Fibroblast of skin of right quadriceps (primary cell): ENCODE data around the gene NES.

Experiments used
- DNase-seq: peaks from one replicate; pipeline ENCODE4 v3.0.0-alpha.2; 2013

NES gene

DNA sequence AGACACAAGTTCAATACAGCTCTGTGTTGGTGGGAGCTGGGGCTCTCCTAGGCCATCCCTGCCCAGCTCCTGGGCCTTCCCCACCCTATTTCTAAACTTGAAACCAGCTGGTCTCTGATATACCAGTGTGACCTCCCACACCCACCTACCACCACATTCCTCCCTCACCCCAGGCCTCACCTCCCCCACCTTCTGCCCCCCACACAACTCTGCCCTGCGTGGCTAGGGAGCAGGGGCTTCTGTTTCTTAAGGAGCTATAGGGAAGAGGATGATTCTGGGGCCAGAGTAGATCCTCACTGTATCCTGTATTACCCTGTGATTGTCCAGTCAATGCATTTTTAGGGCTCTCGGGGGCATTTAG is 16.5 kb downstream of the NES start:
- no peak for DNase-seq

DNA sequence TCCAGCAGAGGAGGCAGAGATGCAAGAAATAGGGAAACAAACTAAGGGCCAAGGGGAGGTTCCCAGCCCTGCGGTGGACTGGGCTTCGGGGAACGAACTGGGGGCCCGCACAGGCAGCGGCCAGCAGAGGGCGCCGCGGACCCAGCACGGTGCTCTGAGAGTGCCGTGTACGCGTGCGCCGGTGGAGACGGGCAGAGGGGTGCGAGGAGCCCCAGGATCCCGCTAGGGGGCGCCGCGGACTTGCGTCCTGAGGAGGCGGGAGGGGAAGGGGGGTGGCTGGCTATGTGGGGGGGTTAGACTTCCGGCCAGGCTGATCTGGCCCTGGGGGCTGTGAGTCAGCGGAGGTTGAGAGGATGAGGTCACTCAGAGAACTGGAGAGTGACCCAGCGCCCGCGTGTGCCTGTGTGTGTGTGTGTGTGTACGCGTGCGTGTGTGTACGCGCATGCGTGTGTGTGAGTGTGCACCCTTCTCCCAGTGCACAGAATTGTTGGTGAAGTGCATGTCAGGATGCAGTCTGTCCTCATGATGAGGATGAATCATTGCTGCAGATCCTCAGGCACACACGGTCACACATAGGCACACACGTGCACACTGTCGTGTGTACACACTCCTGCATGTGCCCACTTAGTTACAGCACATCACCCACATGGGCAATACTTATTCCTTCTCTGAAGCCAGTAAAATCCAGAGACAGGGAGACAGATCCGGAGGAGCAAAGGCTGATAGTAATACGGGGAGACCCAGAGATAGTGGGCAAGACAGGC is 17.0 kb downstream of the NES start:
- DNase-seq: peak; percentile 94

DNA sequence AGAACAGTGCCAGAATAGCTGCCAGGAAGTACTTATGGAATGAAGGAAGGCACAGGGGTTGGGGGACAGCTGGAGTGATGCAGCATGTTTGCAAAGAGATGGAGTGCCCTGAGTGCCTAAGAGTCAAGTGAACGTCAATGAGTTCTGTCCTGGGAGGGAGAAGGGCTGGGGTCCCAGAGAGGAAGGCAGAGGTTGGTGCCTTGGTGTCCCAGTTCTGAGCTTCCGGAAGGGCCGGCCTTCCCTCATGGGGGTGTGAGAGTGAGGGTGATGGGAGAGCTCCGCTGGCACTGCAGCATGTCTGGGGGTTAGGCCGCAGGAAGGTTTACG is 17.6 kb downstream of the NES start:
- no peak for DNase-seq

DNA sequence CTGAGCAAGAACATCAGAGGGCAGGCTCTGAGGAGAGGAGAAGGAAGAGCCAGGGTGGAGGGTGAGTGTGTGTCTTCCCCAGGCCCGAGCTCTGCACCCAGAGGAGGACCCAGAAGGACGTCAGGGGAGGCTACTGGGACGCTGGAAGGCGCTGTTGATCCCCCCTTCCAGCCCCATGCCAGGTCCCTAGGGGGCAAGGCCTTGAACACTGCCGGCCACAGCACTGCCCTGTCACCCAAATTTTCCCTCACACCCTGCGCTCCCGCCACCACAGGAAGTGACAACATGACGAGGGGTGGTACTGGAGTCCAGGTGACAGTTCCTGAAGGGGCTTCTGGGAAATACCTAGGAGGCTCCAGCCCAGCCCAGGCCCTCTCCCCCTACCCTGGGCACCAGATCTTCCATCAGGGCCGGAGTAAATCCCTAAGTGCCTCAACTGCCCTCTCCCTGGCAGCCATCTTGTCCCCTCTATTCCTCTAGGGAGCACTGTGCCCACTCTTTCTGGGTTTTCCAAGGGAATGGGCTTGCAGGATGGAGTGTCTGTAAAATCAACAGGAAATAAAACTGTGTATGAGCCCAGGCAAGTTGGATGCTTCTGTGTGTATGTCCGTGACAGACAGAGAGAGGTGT is 18.1 kb downstream of the NES start:
- no peak for DNase-seq

DNA sequence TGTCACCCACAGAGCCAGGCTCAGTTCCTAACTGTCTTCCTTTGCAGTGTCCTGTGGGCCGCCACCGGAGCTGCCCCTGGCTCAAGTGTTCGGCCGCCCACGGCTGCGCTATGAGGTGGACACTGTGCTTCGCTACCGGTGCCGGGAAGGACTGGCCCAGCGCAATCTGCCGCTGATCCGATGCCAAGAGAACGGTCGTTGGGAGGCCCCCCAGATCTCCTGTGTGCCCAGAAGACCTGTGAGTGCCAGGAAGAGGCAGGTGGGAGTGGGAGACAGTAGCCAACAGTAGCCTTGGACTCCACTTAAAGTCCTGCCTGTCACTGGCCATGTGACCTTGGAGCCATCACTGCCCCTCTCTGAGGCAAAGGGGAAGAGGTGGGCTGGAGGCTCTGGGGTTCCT is 18.7 kb downstream of the NES start:
- DNase-seq: no peak

DNA sequence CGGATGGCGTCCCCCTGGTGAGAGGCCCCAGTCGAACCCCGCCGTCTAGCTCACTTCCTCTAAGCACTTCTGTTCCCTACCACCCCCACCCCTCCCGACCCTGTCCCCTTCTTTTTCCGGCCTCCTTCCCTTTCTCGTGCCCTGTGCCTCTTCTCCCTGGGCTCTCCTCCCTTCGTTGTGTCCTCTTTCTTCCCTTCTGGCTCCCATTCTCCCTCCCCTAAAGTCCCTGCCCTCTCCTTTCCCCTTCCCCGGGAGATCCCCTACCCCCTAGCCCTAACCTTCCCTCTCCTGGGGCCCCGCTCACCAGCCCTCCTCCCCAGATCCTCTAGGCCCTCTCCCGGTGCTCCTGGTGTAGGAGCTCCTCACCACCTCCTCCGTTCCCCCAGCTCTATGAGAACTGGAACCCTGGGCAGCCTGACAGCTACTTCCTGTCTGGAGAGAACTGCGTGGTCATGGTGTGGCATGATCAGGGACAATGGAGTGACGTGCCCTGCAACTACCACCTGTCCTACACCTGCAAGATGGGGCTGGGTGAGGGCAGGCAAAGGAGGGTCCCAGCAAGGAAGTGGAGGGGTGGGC is 19.4 kb downstream of the NES start:
- no peak for DNase-seq

DNA sequence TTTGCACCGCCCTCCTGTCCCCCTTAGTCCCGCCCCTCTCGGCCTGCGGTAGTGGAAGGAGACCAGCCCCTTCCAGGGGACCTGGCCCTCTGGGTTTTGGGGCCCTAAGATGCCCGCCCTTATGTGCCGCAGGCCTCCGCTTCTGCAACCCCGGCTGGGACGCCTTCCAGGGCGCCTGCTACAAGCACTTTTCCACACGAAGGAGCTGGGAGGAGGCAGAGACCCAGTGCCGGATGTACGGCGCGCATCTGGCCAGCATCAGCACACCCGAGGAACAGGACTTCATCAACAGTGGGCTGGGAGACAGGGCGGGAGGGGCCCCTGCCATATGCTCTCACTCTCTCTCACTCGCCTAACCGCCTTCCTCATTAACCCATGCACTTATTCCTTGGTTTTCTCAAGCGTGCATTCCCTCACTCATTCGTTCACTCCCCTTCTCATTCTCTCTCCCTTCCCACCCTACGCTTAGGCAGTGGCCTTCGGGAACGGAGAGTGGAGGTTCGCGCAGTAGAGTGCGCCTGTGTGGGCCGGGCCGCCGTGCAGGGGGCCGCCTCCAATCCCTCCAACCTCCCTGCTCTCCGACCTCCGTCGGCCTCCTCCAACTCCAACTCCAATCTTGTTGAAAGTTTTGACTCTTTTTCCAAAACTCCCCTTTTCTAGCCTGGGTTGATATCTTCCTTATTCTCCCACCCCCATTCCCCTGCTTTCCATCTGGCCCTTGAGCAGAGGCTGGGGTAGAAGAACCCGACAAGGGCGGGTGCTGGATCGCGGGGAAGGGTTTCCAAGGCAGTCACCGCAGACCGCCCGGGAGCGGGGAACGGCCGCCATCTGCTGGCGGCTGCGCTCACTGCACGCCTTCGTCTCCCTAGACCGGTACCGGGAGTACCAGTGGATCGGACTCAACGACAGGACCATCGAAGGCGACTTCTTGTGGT is 20.1 kb downstream of the NES start:
- DNase-seq: peak; percentile 40

DNA sequence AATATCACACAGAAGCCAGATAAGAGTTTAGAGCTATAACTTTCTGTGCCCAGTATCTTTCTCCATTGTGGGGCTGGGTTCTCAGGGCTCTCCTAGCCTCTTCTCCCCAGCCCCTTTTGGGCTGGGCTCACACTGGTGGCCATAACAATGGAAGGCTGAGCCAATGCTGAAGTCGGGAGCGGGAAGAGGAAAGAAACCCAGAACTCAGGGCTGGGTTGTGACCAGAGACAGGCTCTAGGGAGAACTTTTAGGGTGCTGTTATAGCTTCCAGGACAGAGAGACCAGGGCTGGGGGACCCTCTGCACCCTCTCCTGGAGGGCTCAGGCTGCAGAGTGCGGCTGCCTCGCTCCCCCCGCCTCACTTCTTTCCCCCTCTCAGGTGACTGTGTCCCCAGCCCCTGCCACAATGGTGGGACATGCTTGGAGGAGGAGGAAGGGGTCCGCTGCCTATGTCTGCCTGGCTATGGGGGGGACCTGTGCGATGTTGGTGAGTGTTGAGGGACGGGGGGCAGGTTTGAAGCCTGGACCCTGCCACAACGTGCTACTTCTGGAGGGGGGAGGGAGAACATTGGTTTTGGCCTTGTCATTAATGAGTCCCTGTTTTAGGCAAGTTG is 21.2 kb downstream of the NES start:
- DNase-seq: no peak

DNA sequence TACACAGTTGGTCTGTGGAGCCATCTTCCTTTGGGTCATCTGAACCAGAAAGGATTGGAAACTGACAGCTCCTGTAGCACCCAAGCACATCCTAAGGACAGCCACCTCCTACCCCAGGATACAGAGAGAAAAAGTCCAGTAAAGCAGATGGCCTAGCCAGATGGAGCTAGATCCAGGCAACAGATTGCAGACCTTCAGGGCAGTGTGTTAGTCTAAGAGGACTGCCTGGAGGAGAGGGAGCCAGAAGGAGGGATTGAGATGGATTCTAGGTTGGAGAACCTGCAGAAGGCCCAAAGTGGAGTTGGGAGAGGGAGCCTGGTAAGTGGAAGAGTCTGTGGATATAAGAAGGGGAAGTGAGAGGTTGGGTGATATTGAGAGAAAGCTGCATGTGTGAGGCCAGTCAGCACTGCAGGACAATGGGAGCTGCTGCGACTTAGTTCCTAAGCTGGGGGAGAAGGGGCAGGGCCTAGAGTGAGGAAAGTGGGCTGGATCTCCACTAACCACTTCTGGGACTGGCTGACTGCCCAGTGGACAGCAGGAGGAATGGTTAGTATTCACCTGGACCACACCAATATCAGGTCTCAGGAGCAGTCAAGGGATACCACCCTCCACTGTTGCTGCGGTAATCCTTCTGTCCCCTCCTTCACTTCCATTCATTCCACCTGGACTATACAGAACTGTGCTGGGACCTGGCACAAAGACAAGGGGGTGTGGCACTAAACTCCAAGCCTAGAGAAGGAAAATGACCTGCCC is 21.9 kb downstream of the NES start:
- DNase-seq: no peak

DNA sequence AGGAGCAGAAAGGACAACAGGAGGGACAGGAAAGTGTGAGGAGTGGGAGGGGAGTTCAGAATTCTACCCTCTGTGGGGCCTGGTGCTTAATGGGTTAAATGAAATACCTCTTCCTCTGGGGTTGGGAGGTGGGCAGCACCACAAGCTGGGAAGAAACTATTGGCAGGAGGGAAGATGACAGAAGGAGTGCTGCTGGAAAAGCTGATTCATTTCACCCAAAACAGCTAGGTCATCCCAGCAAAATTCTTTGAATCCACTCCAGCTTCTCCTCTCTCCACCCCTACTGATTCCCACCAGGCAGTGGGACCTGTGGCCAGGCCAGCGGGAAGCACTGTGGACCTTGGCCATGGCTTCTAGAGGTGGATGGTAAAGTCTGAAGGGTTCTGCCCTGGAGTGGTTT is 22.5 kb downstream of the NES start:
- DNase-seq: no peak

DNA sequence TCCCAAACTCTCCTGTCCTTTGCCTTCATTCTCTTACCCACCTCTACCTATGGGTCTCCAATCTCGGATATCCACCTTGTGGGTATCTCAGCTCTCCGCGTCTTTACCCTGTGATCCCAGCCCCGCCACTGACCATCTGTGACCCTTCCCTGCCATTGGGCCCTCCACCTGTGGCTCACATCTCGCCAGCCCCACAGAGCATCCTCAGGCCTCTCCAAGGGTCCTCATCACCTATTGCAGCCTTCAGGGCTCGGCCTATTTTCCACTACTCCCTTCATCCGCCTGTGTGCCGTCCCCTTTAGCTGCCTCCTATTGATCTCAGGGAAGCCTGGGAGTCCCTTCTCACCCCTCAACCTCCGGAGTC is 24.2 kb downstream of the NES start:
- no peak for DNase-seq

DNA sequence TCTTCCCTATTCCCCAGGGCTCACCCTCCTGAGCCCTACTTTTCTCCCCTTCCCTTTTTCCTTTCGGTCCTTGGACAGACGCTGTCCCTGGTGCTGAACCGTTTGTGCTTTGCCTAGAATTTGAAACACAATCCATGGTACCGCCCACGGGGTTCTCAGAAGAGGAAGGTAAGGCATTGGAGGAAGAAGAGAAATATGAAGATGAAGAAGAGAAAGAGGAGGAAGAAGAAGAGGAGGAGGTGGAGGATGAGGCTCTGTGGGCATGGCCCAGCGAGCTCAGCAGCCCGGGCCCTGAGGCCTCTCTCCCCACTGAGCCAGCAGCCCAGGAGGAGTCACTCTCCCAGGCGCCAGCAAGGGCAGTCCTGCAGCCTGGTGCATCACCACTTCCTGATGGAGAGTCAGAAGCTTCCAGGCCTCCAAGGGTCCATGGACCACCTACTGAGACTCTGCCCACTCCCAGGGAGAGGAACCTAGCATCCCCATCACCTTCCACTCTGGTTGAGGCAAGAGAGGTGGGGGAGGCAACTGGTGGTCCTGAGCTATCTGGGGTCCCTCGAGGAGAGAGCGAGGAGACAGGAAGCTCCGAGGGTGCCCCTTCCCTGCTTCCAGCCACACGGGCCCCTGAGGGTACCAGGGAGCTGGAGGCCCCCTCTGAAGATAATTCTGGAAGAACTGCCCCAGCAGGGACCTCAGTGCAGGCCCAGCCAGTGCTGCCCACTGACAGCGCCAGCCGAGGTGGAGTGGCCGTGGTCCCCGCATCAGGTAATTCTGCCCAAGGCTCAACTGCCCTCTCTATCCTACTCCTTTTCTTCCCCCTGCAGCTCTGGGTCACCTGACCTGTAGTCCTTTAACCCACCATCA is 24.8 kb downstream of the NES start:
- DNase-seq: peak; percentile 46

DNA sequence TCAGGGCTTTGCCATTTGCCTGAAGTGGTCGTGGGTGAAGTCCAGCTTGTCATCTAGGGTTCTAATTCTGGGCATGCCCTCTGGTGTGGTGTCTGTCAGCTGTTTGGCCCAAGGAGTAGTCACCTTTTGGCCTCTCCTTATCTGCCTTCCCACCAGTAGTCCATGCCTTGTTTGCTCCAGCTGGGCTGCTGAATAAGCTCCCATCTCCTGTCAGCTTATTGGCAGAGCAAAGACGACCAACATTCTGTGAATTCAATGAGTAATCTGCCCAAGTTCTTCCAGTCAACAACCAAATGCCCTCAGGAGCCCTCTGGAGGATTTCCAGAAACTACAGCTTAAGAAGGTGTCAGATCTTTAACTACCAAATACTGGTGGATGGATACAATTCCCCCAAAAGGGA is 28.3 kb downstream of the NES start:
- no peak for DNase-seq

DNA sequence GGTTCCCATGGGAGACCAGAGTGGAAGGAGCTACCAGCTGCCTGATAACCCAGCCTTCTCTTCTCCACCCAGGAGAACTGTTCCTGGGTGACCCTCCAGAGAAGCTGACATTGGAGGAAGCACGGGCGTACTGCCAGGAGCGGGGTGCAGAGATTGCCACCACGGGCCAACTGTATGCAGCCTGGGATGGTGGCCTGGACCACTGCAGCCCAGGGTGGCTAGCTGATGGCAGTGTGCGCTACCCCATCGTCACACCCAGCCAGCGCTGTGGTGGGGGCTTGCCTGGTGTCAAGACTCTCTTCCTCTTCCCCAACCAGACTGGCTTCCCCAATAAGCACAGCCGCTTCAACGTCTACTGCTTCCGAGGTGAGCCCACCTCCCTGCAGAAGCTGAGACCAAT is 28.7 kb downstream of the NES start:
- DNase-seq: no peak

DNA sequence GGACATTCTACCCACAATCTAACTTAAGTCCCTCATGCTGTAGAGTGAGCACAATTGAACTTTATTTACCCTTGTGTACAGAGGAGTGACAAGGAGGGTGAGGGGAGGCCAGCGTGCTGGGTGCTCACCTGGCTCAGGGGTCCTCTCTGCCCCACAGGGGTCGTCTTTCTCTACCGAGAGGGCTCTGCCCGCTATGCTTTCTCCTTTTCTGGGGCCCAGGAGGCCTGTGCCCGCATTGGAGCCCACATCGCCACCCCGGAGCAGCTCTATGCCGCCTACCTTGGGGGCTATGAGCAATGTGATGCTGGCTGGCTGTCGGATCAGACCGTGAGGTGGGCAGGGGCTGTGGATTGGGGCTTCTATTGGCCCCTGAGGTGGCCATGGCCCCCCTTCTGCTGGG is 29.9 kb downstream of the NES start:
- no peak for DNase-seq

DNA sequence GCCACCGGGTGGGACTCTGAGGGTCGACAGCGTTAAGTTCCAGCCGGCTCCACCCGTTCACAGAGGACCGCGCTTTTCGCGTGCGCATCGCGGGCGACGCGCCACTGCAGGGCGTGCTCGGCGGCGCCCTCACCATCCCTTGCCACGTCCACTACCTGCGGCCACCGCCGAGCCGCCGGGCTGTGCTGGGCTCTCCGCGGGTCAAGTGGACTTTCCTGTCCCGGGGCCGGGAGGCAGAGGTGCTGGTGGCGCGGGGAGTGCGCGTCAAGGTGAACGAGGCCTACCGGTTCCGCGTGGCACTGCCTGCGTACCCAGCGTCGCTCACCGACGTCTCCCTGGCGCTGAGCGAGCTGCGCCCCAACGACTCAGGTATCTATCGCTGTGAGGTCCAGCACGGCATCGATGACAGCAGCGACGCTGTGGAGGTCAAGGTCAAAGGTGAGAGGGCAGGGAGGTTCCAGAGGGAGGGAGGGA is 30.4 kb downstream of the NES start:
- no peak for DNase-seq

DNA sequence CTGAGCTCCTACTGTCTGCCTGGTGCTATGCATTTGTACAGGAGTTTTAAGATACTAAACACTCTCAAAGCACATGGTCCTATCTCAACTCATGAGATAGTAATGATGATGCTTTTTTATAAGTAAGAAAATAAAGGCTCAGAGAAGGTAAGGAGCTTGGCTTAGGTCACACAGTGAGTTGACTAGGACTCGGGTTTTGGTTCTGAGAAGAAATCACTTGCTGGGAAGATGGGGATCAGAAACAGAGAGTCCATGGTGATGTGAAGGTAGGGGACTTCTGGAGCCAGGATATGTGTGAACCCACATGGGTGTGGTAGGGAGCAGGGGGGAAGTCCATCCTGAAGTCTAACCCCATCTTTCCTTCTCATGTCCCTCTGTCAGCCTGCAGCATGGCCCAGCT is 31.5 kb downstream of the NES start:
- DNase-seq: no peak

DNA sequence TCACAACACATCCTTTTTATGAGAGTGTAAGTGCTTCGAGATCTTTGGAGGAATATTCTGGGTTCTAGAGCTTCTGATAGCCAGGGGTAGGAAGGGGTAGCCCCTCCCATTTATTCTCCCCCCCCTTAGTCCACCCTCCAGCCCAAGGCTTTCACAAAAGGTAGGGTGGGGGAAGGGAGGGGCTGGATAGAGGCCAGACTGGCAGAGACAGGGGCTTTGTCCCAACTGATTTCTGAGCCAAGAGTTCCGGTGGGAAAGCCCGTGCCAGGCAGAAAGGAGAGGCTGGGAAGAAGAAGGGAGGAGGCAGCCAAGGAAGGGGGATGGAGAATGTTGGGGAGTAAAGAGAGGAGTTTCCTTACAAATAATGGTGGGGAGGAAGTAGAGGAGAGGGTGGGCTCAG is 32.2 kb downstream of the NES start:
- no peak for DNase-seq

DNA sequence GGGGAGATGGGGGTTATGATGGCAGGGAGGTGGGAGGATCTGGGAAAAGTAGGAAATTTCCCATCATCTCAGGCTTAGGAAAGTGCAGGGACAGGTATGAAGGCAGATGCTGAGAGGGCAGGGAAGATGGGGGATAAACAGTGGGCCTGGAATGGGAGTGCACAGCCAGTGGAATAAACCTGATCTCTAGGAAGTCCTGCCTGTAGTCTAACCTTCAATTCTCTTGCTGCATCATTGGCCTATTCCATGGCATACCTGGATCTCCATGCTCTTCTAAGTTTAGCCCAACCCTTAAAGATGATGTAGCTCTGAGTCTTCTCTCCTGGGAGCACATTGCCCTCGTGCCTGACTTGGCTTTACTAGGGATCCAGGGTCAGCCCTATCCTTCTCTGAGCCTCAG is 32.6 kb downstream of the NES start:
- DNase-seq: no peak

DNA sequence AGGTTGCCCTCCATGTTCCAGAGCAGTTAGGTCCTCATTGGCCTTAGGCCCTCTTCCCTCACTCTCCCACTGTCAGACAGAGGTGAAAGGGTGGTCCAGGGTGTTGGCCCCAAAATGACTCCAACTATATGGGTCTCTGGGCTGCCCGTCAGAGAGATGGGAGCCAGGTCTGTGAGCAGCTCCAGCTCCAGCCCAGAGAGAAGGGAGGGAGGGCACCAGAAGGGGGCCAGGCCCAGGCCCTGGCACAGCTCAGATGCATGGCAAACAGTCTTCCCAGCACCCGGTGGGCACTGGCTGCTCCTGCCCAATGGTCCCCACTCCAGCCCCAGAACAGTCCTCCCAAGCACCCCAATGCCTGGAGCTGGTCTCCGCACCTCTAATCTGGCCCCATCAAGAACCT is 33.1 kb downstream of the NES start:
- no peak for DNase-seq

DNA sequence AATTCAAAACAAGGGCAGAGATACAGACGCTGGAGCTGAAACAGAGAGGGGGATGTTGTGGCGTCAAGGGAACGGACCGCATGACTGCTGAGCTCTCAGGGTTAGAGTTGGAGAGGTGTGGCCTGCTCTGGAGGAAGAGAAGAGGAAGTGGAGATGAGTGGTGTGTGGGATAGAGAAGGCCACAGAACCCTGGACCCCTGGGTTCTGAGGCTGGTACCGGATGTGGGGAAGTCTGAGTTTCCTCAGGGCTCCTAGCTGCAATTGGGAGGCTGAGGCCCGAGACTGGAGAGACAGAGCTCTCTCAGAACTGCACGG is 33.5 kb downstream of the NES start:
- no peak for DNase-seq
